CD4-positive, alpha-beta T cell treated with Interleukin-4 for 1 hour (primary cell): ENCODE data around the gene ADAMTS2.
A peak's percentile ranks its signal among the peaks of the same experiment; 100 is the strongest.

Source experiments
- DNase-seq, 2 donors: peaks; one replicate each; pipeline ENCODE4 v3.0.0-alpha.2; 2020 to 2022

ADAMTS2 gene

GRCh38 chr5:179345433-179346321 lies at the start of gene ADAMTS2:
Gene ADAMTS2, minus strand, starts transcription at chr5:179345461. Its CDS starts 133 bp downstream, at chr5:179345328.
- DNase-seq = no peak

GRCh38 chr5:179393078-179393477 lies 47.8 kb upstream of the ADAMTS2 start:
- peak in 1 of 2 donors; percentile 7 for DNase-seq

GRCh38 chr5:179387151-179388110 lies 42.2 kb upstream of the ADAMTS2 start:
- DNase-seq = no peak

- DNase-seq = no peak
Measured at GRCh38 chr5:179385914-179386313, 40.7 kb upstream of the ADAMTS2 start.

- no peak for DNase-seq
Measured at GRCh38 chr5:179382486-179382885, 37.2 kb upstream of the ADAMTS2 start.

- DNase-seq = no peak
Measured at GRCh38 chr5:179381691-179382090, 36.4 kb upstream of the ADAMTS2 start.

GRCh38 chr5:179380211-179381035 lies 35.2 kb upstream of the ADAMTS2 start:
- DNase-seq = no peak

GRCh38 chr5:179379321-179379890 lies 34.1 kb upstream of the ADAMTS2 start:
- DNase-seq = no peak

GRCh38 chr5:179378441-179379271 lies 33.4 kb upstream of the ADAMTS2 start:
- DNase-seq = no peak

- DNase-seq = no peak
Measured at GRCh38 chr5:179378116-179378440, 32.8 kb upstream of the ADAMTS2 start.

- DNase-seq = no peak
Measured at GRCh38 chr5:179377421-179378115, 32.3 kb upstream of the ADAMTS2 start.

GRCh38 chr5:179376701-179377420 lies 31.6 kb upstream of the ADAMTS2 start:
- DNase-seq = no peak

- no peak for DNase-seq
Measured at GRCh38 chr5:179375831-179376365, 30.6 kb upstream of the ADAMTS2 start.

GRCh38 chr5:179375236-179375685 lies 30.0 kb upstream of the ADAMTS2 start:
- DNase-seq = no peak

GRCh38 chr5:179374506-179375235 lies 29.4 kb upstream of the ADAMTS2 start:
- no peak for DNase-seq

- DNase-seq = no peak
Measured at GRCh38 chr5:179373961-179374505, 28.8 kb upstream of the ADAMTS2 start.

GRCh38 chr5:179373101-179373934 lies 28.1 kb upstream of the ADAMTS2 start:
- no peak for DNase-seq
